ENCODE measurements around the gene RAD50.
"Not testable (repeated sequence)": the region's sequence is repeated elsewhere in the genome, so short reads cannot be mapped to it uniquely, and the experiment has no call there.

The RAD50 gene

GRCh38 chr5:132675936-132676689 lies 119.3 kb downstream of the RAD50 start:
- DNase-seq (ENCODE audit: low read depth in 2 of 2) = no peak

GRCh38 chr5:132677191-132677590 lies 120.4 kb downstream of the RAD50 start:
- DNase-seq (ENCODE audit: low read depth in 2 of 2) = no peak

GRCh38 chr5:132677682-132678400 lies 121.1 kb downstream of the RAD50 start:
- DNase-seq (ENCODE audit: low read depth in 2 of 2) = no peak

- no peak for DNase-seq (ENCODE audit: low read depth in 2 of 2)
Measured at GRCh38 chr5:132678735-132679134, 122.0 kb downstream of the RAD50 start.

DNA sequence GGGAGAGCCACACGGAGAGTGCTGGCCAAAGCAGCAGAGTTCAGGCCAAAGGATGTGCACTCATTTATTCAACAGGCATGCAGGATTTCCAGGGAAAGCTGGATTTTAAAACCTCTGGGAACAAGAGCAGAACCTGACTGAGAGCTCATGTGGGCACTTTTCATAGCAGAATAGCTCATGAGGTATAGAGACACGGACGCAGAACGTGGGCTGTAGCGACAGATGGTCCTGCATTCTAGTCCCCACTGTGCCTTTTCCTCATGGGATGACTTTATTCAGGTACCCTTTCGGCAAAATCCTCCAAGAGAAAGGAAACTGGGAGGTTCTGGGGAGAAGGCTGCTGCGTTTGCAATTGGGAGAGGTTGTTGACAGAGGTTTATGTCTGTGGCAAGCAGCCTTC lies 122.4 kb downstream of the RAD50 start:
- DNase-seq (ENCODE audit: low read depth in 2 of 2) = no peak

DNA sequence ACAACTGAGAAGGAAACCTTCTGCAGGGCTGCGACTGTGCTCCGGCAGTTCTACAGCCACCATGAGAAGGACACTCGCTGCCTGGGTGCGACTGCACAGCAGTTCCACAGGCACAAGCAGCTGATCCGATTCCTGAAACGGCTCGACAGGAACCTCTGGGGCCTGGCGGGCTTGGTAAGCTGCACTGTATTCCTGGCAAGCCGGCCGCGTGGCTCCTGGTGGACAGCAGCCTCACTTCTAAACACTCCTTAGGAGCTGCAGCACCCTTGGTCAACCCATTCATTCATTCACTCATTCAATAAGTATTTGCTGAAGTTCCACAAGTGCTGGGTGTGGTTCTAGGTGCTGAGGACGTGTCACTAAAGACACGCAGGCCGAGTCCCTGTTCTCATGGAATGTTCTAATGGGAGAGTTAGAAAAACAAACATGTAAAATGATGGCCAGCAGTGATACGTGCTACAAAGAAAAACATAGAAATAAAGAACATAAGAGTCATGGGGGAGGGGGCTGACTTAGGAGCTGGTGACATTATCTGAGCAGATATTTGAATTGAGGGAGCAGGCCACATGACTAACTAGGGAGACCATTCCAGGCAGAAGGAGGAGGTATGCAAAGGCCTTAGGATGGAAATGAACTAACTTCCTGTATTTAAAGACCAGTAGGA lies 123.1 kb downstream of the RAD50 start:
- DNase-seq (ENCODE audit: low read depth in 2 of 2) = no peak

- DNase-seq (ENCODE audit: low read depth in 2 of 2) = no peak
Measured at GRCh38 chr5:132680780-132681475, 124.2 kb downstream of the RAD50 start.

DNA sequence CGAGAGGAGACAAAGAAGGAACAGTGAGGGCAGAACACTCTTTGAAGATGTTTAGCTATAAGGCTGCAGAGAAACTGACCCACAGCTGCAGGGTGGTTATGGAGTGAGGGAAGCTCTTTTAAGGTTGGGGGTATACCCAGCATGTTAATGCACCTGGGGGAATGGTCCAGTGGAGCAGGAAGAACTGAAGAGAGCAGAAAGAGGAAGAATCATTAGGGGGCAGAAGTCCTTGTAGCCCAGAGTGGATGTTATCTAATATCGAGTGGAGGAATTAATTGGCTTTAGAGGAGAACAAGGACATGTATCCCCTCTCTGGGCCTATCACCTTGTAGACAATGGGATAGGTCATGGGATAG lies 124.7 kb downstream of the RAD50 start:
- DNase-seq (ENCODE audit: low read depth in 2 of 2) = no peak

GRCh38 chr5:132681983-132682382 lies 125.2 kb downstream of the RAD50 start:
- no peak for DNase-seq (ENCODE audit: low read depth in 2 of 2)

GRCh38 chr5:132684491-132684890 lies 127.7 kb downstream of the RAD50 start:
- DNase-seq (ENCODE audit: low read depth in 2 of 2) = no peak

GRCh38 chr5:132684922-132685720 lies 128.3 kb downstream of the RAD50 start:
- no peak for DNase-seq (ENCODE audit: low read depth in 2 of 2)

- no peak for DNase-seq (ENCODE audit: low read depth in 2 of 2)
Measured at GRCh38 chr5:132686193-132686592, 129.4 kb downstream of the RAD50 start.

GRCh38 chr5:132687995-132688394 lies 131.2 kb downstream of the RAD50 start:
- no peak for DNase-seq (ENCODE audit: low read depth in 2 of 2)

DNA sequence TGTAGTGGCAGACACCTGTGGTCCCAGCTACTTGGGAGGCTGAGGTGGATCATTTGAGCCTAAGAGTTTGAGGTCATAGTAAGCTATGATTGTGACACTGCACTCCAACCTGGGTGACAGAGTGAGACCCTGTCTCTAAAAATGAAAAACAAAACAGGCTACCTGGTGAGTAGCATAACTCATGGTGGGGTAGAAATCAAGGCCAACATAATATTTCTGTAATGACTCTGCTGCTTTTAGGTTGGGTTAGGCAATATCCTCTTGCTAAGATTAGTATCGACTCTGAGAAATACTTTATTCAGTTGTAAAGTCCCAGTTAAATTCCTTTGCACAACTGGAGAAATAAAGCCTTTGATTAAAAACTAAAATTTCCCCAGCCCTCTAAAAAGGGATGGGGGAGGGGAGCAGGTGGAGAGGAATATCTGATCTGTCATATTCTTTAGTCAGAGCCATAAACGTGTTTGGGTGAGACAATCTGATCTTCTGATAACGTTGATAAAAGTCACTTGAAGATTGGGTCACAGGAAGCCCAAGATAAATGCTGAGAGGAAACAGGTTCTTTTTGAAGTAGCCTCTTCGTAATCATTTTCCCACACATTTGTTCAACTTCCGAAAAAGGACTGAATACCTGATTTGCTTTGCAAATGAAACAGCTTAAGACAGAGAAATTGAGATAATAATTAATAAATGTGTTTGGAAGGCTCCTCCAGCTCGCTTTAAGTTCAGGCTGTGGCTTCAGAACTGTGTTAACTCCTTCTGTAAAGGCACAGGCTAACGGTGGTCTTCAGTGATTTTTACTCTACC lies 132.0 kb downstream of the RAD50 start:
- no peak for DNase-seq (ENCODE audit: low read depth in 2 of 2)

DNA sequence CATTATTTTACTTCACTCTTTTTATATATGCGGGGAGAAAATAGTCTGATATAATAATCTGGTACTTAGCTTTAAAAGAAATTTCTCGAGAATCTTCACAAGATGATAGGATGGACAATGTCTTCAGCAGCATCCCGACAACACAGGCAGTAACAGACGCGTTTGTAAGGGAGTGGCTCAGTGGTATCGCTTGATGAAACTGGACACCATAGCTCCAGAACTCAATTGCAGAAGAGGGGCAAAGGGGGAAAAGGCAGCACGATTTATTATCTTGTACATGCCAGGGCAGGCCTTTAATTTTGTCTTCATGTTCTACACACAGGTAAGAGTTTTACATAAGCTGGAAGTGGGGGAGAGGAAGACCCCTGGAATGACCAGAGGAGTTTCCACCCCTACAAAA lies 132.7 kb downstream of the RAD50 start:
- no peak for DNase-seq (ENCODE audit: low read depth in 2 of 2)

- DNase-seq (ENCODE audit: low read depth in 2 of 2) = no peak
Measured at GRCh38 chr5:132690156-132690555, 133.4 kb downstream of the RAD50 start.

DNA sequence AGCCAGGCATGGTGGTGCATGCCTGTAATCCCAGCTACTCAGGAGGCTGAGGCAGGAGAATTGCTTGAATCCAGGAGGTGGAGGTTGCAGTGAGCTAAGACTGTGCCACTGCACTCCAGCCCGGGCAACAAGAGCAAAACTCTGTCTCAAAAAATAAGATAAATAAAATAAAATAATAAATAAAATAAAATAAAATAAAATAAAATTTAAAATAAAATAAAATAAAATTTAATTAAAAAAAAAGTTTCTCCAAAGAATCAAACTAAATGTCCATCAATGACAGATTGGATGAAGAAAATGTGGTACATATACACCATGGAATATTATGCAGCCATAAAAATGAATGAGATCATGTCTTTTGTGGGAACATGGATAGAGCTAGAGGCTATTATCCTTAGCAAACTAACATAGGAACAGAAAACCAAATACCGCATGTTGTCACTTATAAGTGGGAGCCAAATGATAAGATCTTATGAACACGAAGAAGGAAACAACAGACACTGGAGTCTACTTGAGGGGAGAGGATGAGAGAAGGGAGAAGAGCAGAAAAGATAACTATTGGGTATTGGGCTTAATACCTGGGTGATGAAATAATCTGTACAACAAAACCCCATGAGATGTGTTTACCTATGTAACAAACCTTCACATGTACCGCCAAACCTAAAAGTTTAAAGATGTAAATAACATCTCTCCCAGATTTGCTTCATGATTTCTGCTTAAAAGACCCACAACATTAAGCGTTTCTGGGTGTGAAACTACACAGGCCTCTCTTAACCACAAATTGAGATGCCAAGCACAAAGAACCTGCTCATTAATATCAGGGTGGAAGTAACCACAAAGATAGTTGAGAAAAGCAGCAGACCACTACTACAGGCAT lies 135.2 kb downstream of the RAD50 start:
- DNase-seq (ENCODE audit: low read depth in 2 of 2) = not testable (repeated sequence)

DNA sequence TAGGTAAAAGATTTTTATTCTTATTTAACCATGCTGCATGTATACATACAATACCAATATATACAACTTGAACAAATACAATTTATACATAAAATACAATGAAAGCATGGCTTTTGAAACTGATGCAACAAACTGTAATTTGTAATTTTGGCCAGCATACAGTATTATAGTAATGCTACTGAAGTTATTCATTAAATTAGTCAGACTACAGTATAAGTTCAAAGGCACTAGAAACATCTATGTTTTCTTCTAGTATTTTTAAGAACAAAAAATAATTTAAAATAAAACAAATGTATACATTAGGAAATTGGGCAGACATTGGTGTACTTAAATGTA lies 135.8 kb downstream of the RAD50 start:
- no peak for DNase-seq (ENCODE audit: low read depth in 2 of 2)
